ENCODE results near the gene PLEKHO2. TPM values are rescaled to one million over a fixed set of nuclear protein-coding genes. Genes with fewer than 3 reads are reported as not detected.

The PLEKHO2 gene
- total RNA-seq, 5 donors from 2014 or later (not counting 1 experiment from before 2014, with no cell fraction given) = 9.2 to 22.7 (median 17.1) TPM

DNA sequence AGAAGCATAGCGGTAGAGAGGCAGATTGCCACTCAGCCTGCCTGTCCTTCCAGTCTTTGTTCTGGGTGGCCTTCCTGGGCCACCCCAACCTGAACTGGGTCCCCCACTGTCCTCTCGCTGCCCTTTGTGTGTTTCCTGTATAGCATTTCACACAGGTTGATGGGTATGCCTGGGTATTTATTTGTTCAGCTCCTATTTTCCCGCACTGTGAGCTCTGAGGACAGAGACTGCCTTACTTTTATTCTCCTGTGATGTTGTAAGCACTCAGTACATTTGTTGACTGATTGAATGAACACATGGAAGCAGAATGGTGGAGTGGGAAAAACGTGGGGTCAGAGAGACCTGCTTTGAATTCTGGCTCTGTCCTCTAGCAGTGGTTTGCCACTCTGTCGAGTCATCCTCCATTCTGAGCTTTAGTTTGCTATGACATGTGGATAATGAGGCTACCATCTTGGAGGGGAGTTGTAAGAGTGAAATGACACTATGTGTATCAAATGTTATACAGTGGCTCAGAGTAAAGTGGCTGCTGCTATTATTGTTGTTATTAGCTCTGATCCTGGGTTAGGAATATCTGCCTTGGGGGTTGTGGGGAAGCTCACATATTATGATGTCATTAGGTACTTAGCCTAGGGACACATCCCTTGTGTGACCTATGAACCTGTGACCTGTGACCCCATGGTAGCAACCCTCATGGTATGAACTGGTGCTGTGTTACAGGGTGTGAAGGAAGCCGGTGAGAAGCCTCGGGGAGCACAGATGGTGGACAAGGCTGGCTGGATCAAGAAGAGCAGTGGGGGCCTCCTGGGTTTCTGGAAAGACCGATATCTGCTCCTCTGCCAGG is 6.4 kb downstream of the PLEKHO2 start:
- Mint-ChIP-seq H3K36me3 (peaks cover 23% of the 10 kb centered on the region), H3K27ac (peak overlapping the region; percentile 3 to 59), H3K4me3 (no peak overlapping the region), H3K4me1 (peaks cover 48 to 73% (median 67%) of the 10 kb centered on the region in 3 donors), H3K9me3 (no peaks in the 10 kb centered on the region), H3K27me3 (no peaks in the 10 kb centered on the region)
- ChIA-PET CTCF (interaction anchor here (0.5 to 1.2 kb wide), 3 partner anchors 22 to 320 kb away, joined by 3 to 5 read pairs (median 3); partner anchors contain the start of gene PIF1 (in 1 of the 2)), POLR2A (interaction anchor here in 1 of 2 donors (0.5 kb wide), 1 partner anchor 33 kb away, joined by 3 read pairs; no protein-coding TSS in a partner anchor)
- Histone ChIP-seq H3K4me1 (ENCODE audit: control insufficient read depth in 1 of 2, extremely low read depth in 1 of 2, insufficient read depth in 2 of 2, low read length in 2 of 2) (peaks cover 0 to 64% of the 10 kb centered on the region in 2 experiments), H3K36me3 (ENCODE audit: control insufficient read depth in 2 of 2, extremely low read depth in 1 of 2, insufficient read depth in 1 of 2, low read length in 1 of 2) (peaks cover 0 to 37% of the 10 kb centered on the region in 2 donors), H3K9me3 (no peaks in the 10 kb centered on the region), H3K4me3 (ENCODE audit: control insufficient read depth in 1 of 2, extremely low read depth in 1 of 2, low read length in 1 of 2) (no peak overlapping the region), H3K27me3 (replicated peaks in 1 of 2; ENCODE audit: control insufficient read depth in 2 of 2, extremely low read depth in 1 of 2, insufficient read depth in 2 of 2, low read length in 1 of 2) (no peaks in the 10 kb centered on the region), H3K27ac (ENCODE audit: low read length) (no peak overlapping the region)
- DNase-seq (no peak), ATAC-seq (replicated peaks in 1 of 4) (no peak)
- 92% methylated on average over 7 of the region's 8 CpGs for WGBS (ENCODE audit: insufficient coverage)

DNA sequence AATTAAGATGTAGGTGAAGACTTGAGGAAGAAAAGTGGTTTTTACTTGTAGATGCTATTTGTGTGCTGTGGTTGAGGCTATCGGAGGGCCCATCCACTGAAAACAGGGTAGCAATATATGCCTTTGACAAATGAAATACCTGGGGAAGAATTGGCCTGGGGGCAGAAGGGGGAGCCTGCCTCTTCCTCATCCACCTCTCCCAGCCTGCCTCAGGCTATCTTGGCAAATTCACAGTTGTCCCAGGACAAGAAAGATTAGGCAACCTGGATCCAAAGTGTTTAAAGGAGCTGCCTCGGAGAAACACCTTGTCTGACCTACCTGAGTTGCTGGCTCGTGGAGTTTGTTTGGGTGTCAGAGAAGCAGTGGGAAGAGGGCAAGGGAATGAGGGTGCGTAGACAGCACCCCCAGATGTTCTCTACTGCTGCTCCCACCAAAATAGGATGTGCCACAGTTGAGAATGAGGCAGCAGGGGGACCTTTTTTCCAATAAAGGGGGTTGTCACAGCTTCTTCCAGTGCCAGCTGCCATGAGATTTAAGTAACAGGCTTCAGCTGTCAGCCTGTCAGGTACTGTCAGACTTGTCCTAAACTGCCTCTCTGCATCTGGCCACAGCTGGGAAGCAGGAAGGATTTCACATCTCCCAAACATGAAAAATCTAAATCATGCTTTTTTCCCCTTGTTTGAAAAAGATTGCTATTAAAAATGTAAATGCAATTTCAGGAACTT is 9.2 kb downstream of the PLEKHO2 start:
- Histone ChIP-seq H3K36me3 (ENCODE audit: control insufficient read depth in 2 of 2, extremely low read depth in 1 of 2, insufficient read depth in 1 of 2, low read length in 1 of 2) (peaks cover 3 to 57% of the 10 kb centered on the region in 2 donors), H3K9me3 (no peaks in the 10 kb centered on the region), H3K4me3 (ENCODE audit: control insufficient read depth in 1 of 2, extremely low read depth in 1 of 2, low read length in 1 of 2) (no peak overlapping the region), H3K27me3 (replicated peaks in 1 of 2; ENCODE audit: control insufficient read depth in 2 of 2, extremely low read depth in 1 of 2, insufficient read depth in 2 of 2, low read length in 1 of 2) (no peaks in the 10 kb centered on the region), H3K4me1 (ENCODE audit: control insufficient read depth in 1 of 2, extremely low read depth in 1 of 2, insufficient read depth in 2 of 2, low read length in 2 of 2) (peaks cover 0 to 59% of the 10 kb centered on the region in 2 experiments), H3K27ac (ENCODE audit: low read length) (no peak overlapping the region)
- H3K9me3 Mint-ChIP-seq = no peaks in the 10 kb centered on the region
- H3K4me3 Mint-ChIP-seq = no peak overlapping the region
- peaks cover 36% of the 10 kb centered on the region for H3K36me3 Mint-ChIP-seq
- H3K27me3 Mint-ChIP-seq = no peaks in the 10 kb centered on the region
- peak overlapping the region; percentile 29 to 40 for H3K27ac Mint-ChIP-seq
- POLR2A ChIA-PET = no interaction called here
- DNase-seq (no peak), ATAC-seq (replicated peaks in 1 of 4) (no peak)
- CTCF ChIA-PET = interaction anchor here in 1 of 2 donors (0.6 kb wide), 1 partner anchor 501 kb away, joined by 3 read pairs; no protein-coding TSS in a partner anchor
- WGBS (ENCODE audit: insufficient coverage) = 83% methylated on average over 1 of the region's 4 CpGs
- peaks cover 41 to 67% (median 65%) of the 10 kb centered on the region in 3 donors for H3K4me1 Mint-ChIP-seq

DNA sequence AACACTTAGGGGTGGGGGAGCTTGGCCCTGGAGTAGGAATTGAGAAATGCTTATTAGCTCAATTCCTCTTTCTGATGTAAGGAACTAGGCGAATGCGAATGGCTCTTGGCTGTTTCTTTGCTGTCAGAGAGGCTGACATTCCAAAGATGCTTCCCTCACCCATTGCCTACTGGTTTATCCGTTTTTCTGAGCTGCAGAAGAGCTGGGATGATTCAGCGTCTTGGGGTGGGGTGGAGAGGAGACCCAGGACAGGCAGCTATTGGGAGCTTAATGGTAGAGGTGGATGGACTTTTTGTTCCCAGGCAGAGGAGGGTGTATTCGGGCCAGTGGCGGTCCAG is 9.8 kb downstream of the PLEKHO2 start:
- Mint-ChIP-seq H3K4me1 (peaks cover 42 to 68% (median 67%) of the 10 kb centered on the region in 3 donors), H3K4me3 (no peak overlapping the region), H3K27ac (peak overlapping the region; percentile 2 to 29), H3K27me3 (no peaks in the 10 kb centered on the region), H3K36me3 (peaks cover 41% of the 10 kb centered on the region), H3K9me3 (no peaks in the 10 kb centered on the region)
- WGBS (ENCODE audit: insufficient coverage) = 100% methylated on average over 3 of the region's 6 CpGs
- CTCF ChIA-PET = interaction anchor here in 1 of 2 donors (0.6 kb wide), 1 partner anchor 501 kb away, joined by 3 read pairs; no protein-coding TSS in a partner anchor
- Histone ChIP-seq H3K36me3 (ENCODE audit: control insufficient read depth in 2 of 2, extremely low read depth in 1 of 2, insufficient read depth in 1 of 2, low read length in 1 of 2) (peaks cover 3 to 61% of the 10 kb centered on the region in 2 donors), H3K27ac (ENCODE audit: low read length) (no peak overlapping the region), H3K27me3 (replicated peaks in 1 of 2; ENCODE audit: control insufficient read depth in 2 of 2, extremely low read depth in 1 of 2, insufficient read depth in 2 of 2, low read length in 1 of 2) (no peaks in the 10 kb centered on the region), H3K4me3 (ENCODE audit: control insufficient read depth in 1 of 2, extremely low read depth in 1 of 2, low read length in 1 of 2) (no peak overlapping the region), H3K4me1 (ENCODE audit: control insufficient read depth in 1 of 2, extremely low read depth in 1 of 2, insufficient read depth in 2 of 2, low read length in 2 of 2) (peaks cover 0 to 59% of the 10 kb centered on the region in 2 experiments), H3K9me3 (no peaks in the 10 kb centered on the region)
- DNase-seq (no peak), ATAC-seq (replicated peaks in 1 of 4) (no peak)
- POLR2A ChIA-PET = no interaction called here

GRCh38 chr15:64854041-64854440 is 12.3 kb downstream of the PLEKHO2 start:
- Mint-ChIP-seq H3K4me3 (no peak overlapping the region), H3K36me3 (peaks cover 32% of the 10 kb centered on the region), H3K27me3 (no peaks in the 10 kb centered on the region), H3K9me3 (no peaks in the 10 kb centered on the region), H3K4me1 (peaks cover 52 to 74% (median 72%) of the 10 kb centered on the region in 3 donors), H3K27ac (peak overlapping the region in 1 of 2 donors; percentile 69)
- 67% methylated on average over 3 of the region's 4 CpGs for WGBS (ENCODE audit: insufficient coverage)
- no peaks in the 10 kb centered on the region for H3K27me3 ChIP-seq (replicated peaks in 1 of 2; ENCODE audit: control insufficient read depth in 2 of 2, extremely low read depth in 1 of 2, insufficient read depth in 2 of 2, low read length in 1 of 2)
- peaks cover 5 to 65% of the 10 kb centered on the region in 2 donors for H3K36me3 ChIP-seq (ENCODE audit: control insufficient read depth in 2 of 2, extremely low read depth in 1 of 2, insufficient read depth in 1 of 2, low read length in 1 of 2)
- DNase-seq = no peak
- no peaks in the 10 kb centered on the region for H3K9me3 ChIP-seq
- ChIA-PET POLR2A (no interaction called here), CTCF (no interaction called here)
- peaks cover 0 to 60% of the 10 kb centered on the region in 2 experiments for H3K4me1 ChIP-seq (ENCODE audit: control insufficient read depth in 1 of 2, extremely low read depth in 1 of 2, insufficient read depth in 2 of 2, low read length in 2 of 2)
- H3K4me3 ChIP-seq (ENCODE audit: control insufficient read depth in 1 of 2, extremely low read depth in 1 of 2, low read length in 1 of 2) = no peak overlapping the region
- no peak overlapping the region for H3K27ac ChIP-seq (ENCODE audit: low read length)
- ATAC-seq (replicated peaks in 1 of 4) = no peak

- no peak overlapping the region for H3K4me3 ChIP-seq (ENCODE audit: control insufficient read depth in 1 of 2, extremely low read depth in 1 of 2, low read length in 1 of 2)
- H3K27ac ChIP-seq (ENCODE audit: low read length) = no peak overlapping the region
- H3K27me3 ChIP-seq (replicated peaks in 1 of 2; ENCODE audit: control insufficient read depth in 2 of 2, extremely low read depth in 1 of 2, insufficient read depth in 2 of 2, low read length in 1 of 2) = no peaks in the 10 kb centered on the region
- no peaks in the 10 kb centered on the region for H3K9me3 ChIP-seq
- peak overlapping the region; percentile 27 to 69 for H3K27ac Mint-ChIP-seq
- H3K9me3 Mint-ChIP-seq = no peaks in the 10 kb centered on the region
- ChIA-PET POLR2A (no interaction called here), CTCF (no interaction called here)
- H3K27me3 Mint-ChIP-seq = no peaks in the 10 kb centered on the region
- H3K4me1 Mint-ChIP-seq = peaks cover 52 to 75% (median 73%) of the 10 kb centered on the region in 3 donors
- H3K36me3 Mint-ChIP-seq = peaks cover 32% of the 10 kb centered on the region
- DNase-seq (no peak), ATAC-seq (replicated peaks in 1 of 4) (no peak)
- peaks cover 5 to 69% of the 10 kb centered on the region in 2 donors for H3K36me3 ChIP-seq (ENCODE audit: control insufficient read depth in 2 of 2, extremely low read depth in 1 of 2, insufficient read depth in 1 of 2, low read length in 1 of 2)
- no CpG with 5 or more reads among the region's 3 CpGs for WGBS (ENCODE audit: insufficient coverage)
- no peak overlapping the region for H3K4me3 Mint-ChIP-seq
- H3K4me1 ChIP-seq (ENCODE audit: control insufficient read depth in 1 of 2, extremely low read depth in 1 of 2, insufficient read depth in 2 of 2, low read length in 2 of 2) = peaks cover 0 to 60% of the 10 kb centered on the region in 2 experiments
Observed at GRCh38 chr15:64854526-64854925, 12.8 kb downstream of the PLEKHO2 start.

GRCh38 chr15:64855205-64855975 is 13.7 kb downstream of the PLEKHO2 start:
- H3K27me3 ChIP-seq (replicated peaks in 1 of 2; ENCODE audit: control insufficient read depth in 2 of 2, extremely low read depth in 1 of 2, insufficient read depth in 2 of 2, low read length in 1 of 2) = no peaks in the 10 kb centered on the region
- H3K27ac ChIP-seq (ENCODE audit: low read length) = no peak overlapping the region
- peaks cover 5 to 69% of the 10 kb centered on the region in 2 donors for H3K36me3 ChIP-seq (ENCODE audit: control insufficient read depth in 2 of 2, extremely low read depth in 1 of 2, insufficient read depth in 1 of 2, low read length in 1 of 2)
- 84% methylated on average over 4 of the region's 7 CpGs for WGBS (ENCODE audit: insufficient coverage)
- H3K4me3 ChIP-seq (ENCODE audit: control insufficient read depth in 1 of 2, extremely low read depth in 1 of 2, low read length in 1 of 2) = no peak overlapping the region
- ChIA-PET POLR2A (interaction anchor here in 1 of 2 donors (0.5 kb wide), 1 partner anchor 133 kb away, joined by 16 read pairs; no protein-coding TSS in a partner anchor), CTCF (no interaction called here)
- H3K9me3 ChIP-seq = no peaks in the 10 kb centered on the region
- DNase-seq = no peak
- H3K9me3 Mint-ChIP-seq = no peaks in the 10 kb centered on the region
- peaks cover 34% of the 10 kb centered on the region for H3K36me3 Mint-ChIP-seq
- no peaks in the 10 kb centered on the region for H3K27me3 Mint-ChIP-seq
- peak overlapping the region; percentile 53 to 75 for H3K27ac Mint-ChIP-seq
- ATAC-seq (replicated peaks in 1 of 4) = peak in 1 of 4 experiments; percentile 14
- H3K4me3 Mint-ChIP-seq = no peak overlapping the region
- peaks cover 0 to 60% of the 10 kb centered on the region in 2 experiments for H3K4me1 ChIP-seq (ENCODE audit: control insufficient read depth in 1 of 2, extremely low read depth in 1 of 2, insufficient read depth in 2 of 2, low read length in 2 of 2)
- peaks cover 52 to 72% (median 72%) of the 10 kb centered on the region in 3 donors for H3K4me1 Mint-ChIP-seq

Data from T-cell (primary cell).